ENCODE data around the gene VPS39.

VPS39 gene

GRCh38 chr15:42220216-42220615 lies 12.1 kb upstream of the VPS39 start:
- H3K9me3 ChIP-seq (ENCODE audit: insufficient read depth, low read depth, low read length): no peaks in the 10 kb centered on the region
- H3K4me1 ChIP-seq (ENCODE audit: insufficient read depth, low read length, poor library complexity, severe bottlenecking): no peaks in the 10 kb centered on the region
- TF ChIP-seq EZH2phosphoT487 (IDR thresholded peaks at IDR 0.05; ENCODE audit: borderline replicate concordance): no peak
- TF ChIP-seq CTCF (conservative IDR thresholded peaks at IDR 0.05; ENCODE audit: low read length): no peak
- no peaks in the 10 kb centered on the region for H3K9me2 ChIP-seq (replicated peaks; ENCODE audit: low read depth, low read length)
- no peaks in the 10 kb centered on the region for H3K27me3 ChIP-seq (ENCODE audit: insufficient read depth, low read length, poor library complexity, severe bottlenecking)
- H4K20me1 ChIP-seq (ENCODE audit: insufficient read depth, low read length, poor library complexity, severe bottlenecking): no peaks in the 10 kb centered on the region
- H3F3A ChIP-seq (ENCODE audit: low read depth): no peaks in the 10 kb centered on the region
- H3K36me3 ChIP-seq (ENCODE audit: insufficient read depth, low read length): peaks cover 67% of the 10 kb centered on the region
- no peak overlapping the region for H3K9ac ChIP-seq (ENCODE audit: low read depth, low read length, poor library complexity, severe bottlenecking)
- no peak overlapping the region for H3K4me3 ChIP-seq (ENCODE audit: low read length, poor library complexity, severe bottlenecking)
- H3K79me2 ChIP-seq (ENCODE audit: insufficient read depth, low read length): no peaks in the 10 kb centered on the region
- H2AFZ ChIP-seq (ENCODE audit: low read length): no peak overlapping the region
- no peak overlapping the region for H3K4me2 ChIP-seq (ENCODE audit: low read depth, low read length, poor library complexity, severe bottlenecking)

GRCh38 chr15:42218953-42219592 lies 11.0 kb upstream of the VPS39 start:
- Histone ChIP-seq H3K79me2 (ENCODE audit: insufficient read depth, low read length) (no peaks in the 10 kb centered on the region), H3K4me3 (ENCODE audit: low read length, poor library complexity, severe bottlenecking) (no peak overlapping the region), H3K36me3 (ENCODE audit: insufficient read depth, low read length) (peaks cover 56% of the 10 kb centered on the region), H3F3A (ENCODE audit: low read depth) (no peaks in the 10 kb centered on the region), H3K27me3 (ENCODE audit: insufficient read depth, low read length, poor library complexity, severe bottlenecking) (no peaks in the 10 kb centered on the region), H4K20me1 (ENCODE audit: insufficient read depth, low read length, poor library complexity, severe bottlenecking) (no peaks in the 10 kb centered on the region), H3K4me1 (ENCODE audit: insufficient read depth, low read length, poor library complexity, severe bottlenecking) (no peaks in the 10 kb centered on the region), H3K9me3 (ENCODE audit: insufficient read depth, low read depth, low read length) (no peaks in the 10 kb centered on the region), H2AFZ (ENCODE audit: low read length) (no peak overlapping the region), H3K4me2 (ENCODE audit: low read depth, low read length, poor library complexity, severe bottlenecking) (no peak overlapping the region), H3K9me2 (replicated peaks; ENCODE audit: low read depth, low read length) (no peaks in the 10 kb centered on the region), H3K9ac (ENCODE audit: low read depth, low read length, poor library complexity, severe bottlenecking) (no peak overlapping the region)
- TF ChIP-seq EZH2phosphoT487 (IDR thresholded peaks at IDR 0.05; ENCODE audit: borderline replicate concordance) (no peak), CTCF (conservative IDR thresholded peaks at IDR 0.05; ENCODE audit: low read length) (no peak)

- H4K20me1 ChIP-seq (ENCODE audit: insufficient read depth, low read length, poor library complexity, severe bottlenecking): no peaks in the 10 kb centered on the region
- no peaks in the 10 kb centered on the region for H3K9me2 ChIP-seq (replicated peaks; ENCODE audit: low read depth, low read length)
- no peaks in the 10 kb centered on the region for H3K9me3 ChIP-seq (ENCODE audit: insufficient read depth, low read depth, low read length)
- H3K4me2 ChIP-seq (ENCODE audit: low read depth, low read length, poor library complexity, severe bottlenecking): no peak overlapping the region
- no peak overlapping the region for H3K9ac ChIP-seq (ENCODE audit: low read depth, low read length, poor library complexity, severe bottlenecking)
- peaks cover 57% of the 10 kb centered on the region for H3K36me3 ChIP-seq (ENCODE audit: insufficient read depth, low read length)
- H3K27me3 ChIP-seq (ENCODE audit: insufficient read depth, low read length, poor library complexity, severe bottlenecking): no peaks in the 10 kb centered on the region
- no peak overlapping the region for H2AFZ ChIP-seq (ENCODE audit: low read length)
- H3K79me2 ChIP-seq (ENCODE audit: insufficient read depth, low read length): no peaks in the 10 kb centered on the region
- TF ChIP-seq EZH2phosphoT487 (IDR thresholded peaks at IDR 0.05; ENCODE audit: borderline replicate concordance) (no peak), CTCF (conservative IDR thresholded peaks at IDR 0.05; ENCODE audit: low read length) (no peak)
- no peaks in the 10 kb centered on the region for H3F3A ChIP-seq (ENCODE audit: low read depth)
- no peak overlapping the region for H3K4me3 ChIP-seq (ENCODE audit: low read length, poor library complexity, severe bottlenecking)
- no peaks in the 10 kb centered on the region for H3K4me1 ChIP-seq (ENCODE audit: insufficient read depth, low read length, poor library complexity, severe bottlenecking)
Observed at GRCh38 chr15:42217568-42217967, 9.5 kb upstream of the VPS39 start.

Data from Loucy (cell line).